ENCODE measurements around the gene HEMGN. TPM values are rescaled to one million over a fixed set of nuclear protein-coding genes. Genes with fewer than 3 reads are reported as not detected.

Gene HEMGN
- total RNA-seq, 1 donor from 2014 or later: not detected

DNA sequence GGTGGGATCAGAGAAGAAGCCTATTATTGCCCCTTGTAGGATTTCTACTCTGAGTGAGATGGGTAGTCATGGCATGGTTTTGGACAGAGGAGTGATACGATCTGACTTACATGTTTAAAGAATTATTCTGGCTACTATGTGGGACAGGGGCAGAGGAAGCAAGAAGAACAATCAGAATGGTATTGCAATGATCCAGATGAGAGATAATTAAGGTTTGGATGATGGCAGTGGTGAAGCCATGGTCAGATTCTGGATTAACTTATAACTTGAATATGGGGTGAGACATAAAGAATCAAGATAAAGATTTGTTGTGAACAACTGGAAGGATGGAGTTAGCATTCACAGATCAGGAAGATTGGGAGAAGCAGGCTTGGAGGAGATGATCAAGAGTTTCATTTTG, 3.4 kb upstream of the HEMGN start:
- Mint-ChIP-seq H3K27me3 (ENCODE audit: low read depth) (peaks cover 52% of the 10 kb centered on the region), H3K4me3 (ENCODE audit: unreplicated experiment) (no peak overlapping the region), H3K4me1 (ENCODE audit: low read depth) (no peaks in the 10 kb centered on the region), H3K9me3 (ENCODE audit: low read depth) (no peaks in the 10 kb centered on the region), H3K36me3 (ENCODE audit: low read depth) (peaks cover 1% of the 10 kb centered on the region), H3K27ac (ENCODE audit: unreplicated experiment) (no peak overlapping the region)
- DNase-seq (ENCODE audit: low spot score): no peak
- TF ChIP-seq, protein P1, sequence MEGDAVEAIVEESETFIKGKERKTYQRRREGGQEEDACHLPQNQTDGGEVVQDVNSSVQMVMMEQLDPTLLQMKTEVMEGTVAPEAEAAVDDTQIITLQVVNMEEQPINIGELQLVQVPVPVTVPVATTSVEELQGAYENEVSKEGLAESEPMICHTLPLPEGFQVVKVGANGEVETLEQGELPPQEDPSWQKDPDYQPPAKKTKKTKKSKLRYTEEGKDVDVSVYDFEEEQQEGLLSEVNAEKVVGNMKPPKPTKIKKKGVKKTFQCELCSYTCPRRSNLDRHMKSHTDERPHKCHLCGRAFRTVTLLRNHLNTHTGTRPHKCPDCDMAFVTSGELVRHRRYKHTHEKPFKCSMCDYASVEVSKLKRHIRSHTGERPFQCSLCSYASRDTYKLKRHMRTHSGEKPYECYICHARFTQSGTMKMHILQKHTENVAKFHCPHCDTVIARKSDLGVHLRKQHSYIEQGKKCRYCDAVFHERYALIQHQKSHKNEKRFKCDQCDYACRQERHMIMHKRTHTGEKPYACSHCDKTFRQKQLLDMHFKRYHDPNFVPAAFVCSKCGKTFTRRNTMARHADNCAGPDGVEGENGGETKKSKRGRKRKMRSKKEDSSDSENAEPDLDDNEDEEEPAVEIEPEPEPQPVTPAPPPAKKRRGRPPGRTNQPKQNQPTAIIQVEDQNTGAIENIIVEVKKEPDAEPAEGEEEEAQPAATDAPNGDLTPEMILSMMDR (IDR thresholded peaks at IDR 0.05): no peak

DNA sequence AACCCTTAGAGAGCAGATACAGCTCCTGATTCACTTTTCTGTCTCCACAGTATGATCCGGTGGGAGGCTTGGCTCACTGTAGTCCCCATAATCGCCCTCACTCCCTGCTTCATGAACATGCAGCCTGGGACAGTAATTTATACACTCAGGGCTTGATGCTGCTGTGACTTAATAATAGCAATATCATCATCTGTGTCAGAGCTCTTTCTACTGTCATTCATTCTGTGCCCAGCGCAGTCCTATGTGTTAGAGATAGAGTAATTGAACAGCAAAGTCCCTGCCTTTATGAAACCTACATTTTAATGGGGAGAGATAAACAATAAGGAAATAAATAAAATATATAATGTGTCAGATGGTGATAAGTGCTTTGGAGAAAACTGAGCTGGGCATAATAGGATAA, 2.8 kb upstream of the HEMGN start:
- peaks cover 1% of the 10 kb centered on the region for H3K36me3 Mint-ChIP-seq (ENCODE audit: low read depth)
- no peak for DNase-seq (ENCODE audit: low spot score)
- no peaks in the 10 kb centered on the region for H3K4me1 Mint-ChIP-seq (ENCODE audit: low read depth)
- no peak overlapping the region for H3K27ac Mint-ChIP-seq (ENCODE audit: unreplicated experiment)
- TF ChIP-seq, protein P1 (IDR thresholded peaks at IDR 0.05): no peak
- peaks cover 52% of the 10 kb centered on the region for H3K27me3 Mint-ChIP-seq (ENCODE audit: low read depth)
- no peak overlapping the region for H3K4me3 Mint-ChIP-seq (ENCODE audit: unreplicated experiment)
- H3K9me3 Mint-ChIP-seq (ENCODE audit: low read depth): no peaks in the 10 kb centered on the region

DNA sequence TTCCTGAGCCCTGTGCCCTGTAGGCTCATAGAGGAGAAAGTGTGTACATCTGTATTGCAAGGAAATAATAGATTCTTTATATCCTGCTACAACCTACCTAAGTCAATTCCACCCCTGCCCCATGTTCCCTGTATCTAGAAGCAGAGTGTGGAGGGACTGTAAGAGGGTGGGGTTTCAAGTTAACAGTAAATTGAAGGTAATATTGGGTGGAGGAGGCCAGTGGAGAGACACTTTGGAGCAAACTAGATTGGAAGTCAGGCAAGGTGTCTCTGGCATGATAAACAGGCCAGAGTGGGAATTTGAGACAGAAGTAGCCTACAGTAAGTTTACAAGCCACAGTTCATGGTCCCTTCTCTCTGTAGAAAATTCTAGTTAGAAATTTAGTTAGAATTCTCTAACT, 2.3 kb upstream of the HEMGN start:
- TF ChIP-seq, protein P1 (IDR thresholded peaks at IDR 0.05): no peak
- Mint-ChIP-seq H3K4me1 (ENCODE audit: low read depth) (no peaks in the 10 kb centered on the region), H3K27me3 (ENCODE audit: low read depth) (peaks cover 54% of the 10 kb centered on the region), H3K36me3 (ENCODE audit: low read depth) (peaks cover 1% of the 10 kb centered on the region), H3K4me3 (ENCODE audit: unreplicated experiment) (no peak overlapping the region), H3K9me3 (ENCODE audit: low read depth) (no peaks in the 10 kb centered on the region), H3K27ac (ENCODE audit: unreplicated experiment) (no peak overlapping the region)
- DNase-seq (ENCODE audit: low spot score): no peak

DNA sequence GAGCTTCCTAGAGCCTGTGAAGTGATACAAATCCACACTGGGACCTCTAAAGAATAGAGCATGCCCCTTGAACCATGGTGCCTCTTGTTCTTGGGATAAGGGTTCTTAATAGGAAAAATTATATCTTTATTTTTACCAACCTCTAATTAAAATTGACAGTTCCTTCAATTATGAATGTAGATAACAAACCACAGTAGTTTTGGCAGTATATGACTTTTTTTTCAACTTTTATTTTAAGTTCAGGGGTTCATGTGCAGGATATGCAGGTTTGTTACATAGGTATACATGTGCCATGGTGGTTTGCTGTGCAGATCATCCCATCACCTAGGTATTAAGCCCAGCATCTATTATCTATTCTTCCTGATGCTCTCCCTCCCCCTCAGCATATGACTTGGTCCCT, 974 bp downstream of the HEMGN start:
- Mint-ChIP-seq H3K36me3 (ENCODE audit: low read depth) (peaks cover 1% of the 10 kb centered on the region), H3K4me1 (ENCODE audit: low read depth) (no peaks in the 10 kb centered on the region), H3K4me3 (ENCODE audit: unreplicated experiment) (no peak overlapping the region), H3K27me3 (ENCODE audit: low read depth) (peaks cover 70% of the 10 kb centered on the region), H3K9me3 (ENCODE audit: low read depth) (no peaks in the 10 kb centered on the region), H3K27ac (ENCODE audit: unreplicated experiment) (no peak overlapping the region)
- no peak for DNase-seq (ENCODE audit: low spot score)
- TF ChIP-seq, protein P1 (IDR thresholded peaks at IDR 0.05): no peak

DNA sequence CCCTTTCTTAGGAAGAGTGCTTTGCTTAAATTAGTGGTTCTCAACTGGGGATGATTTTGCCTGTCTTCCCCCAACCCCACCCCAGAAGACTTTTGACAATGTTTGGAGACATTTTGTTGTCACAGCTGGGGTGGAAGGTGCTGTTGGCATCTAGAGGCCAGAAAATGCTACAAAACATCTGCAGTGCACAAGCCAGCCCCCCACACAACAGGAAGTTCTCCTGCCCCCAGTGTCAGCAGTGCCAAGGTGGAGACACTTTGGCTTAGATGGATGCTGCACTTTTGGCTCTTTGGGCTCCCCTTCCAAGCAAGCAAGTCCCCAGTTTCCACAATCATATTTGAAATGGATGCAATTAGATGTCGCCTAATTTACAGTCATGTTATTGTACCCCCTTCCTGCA, 2.7 kb downstream of the HEMGN start:
- Mint-ChIP-seq H3K4me1 (ENCODE audit: low read depth) (no peaks in the 10 kb centered on the region), H3K9me3 (ENCODE audit: low read depth) (no peaks in the 10 kb centered on the region), H3K27me3 (ENCODE audit: low read depth) (peaks cover 71% of the 10 kb centered on the region), H3K36me3 (ENCODE audit: low read depth) (no peaks in the 10 kb centered on the region), H3K27ac (ENCODE audit: unreplicated experiment) (no peak overlapping the region), H3K4me3 (ENCODE audit: unreplicated experiment) (no peak overlapping the region)
- TF ChIP-seq, protein P1 (IDR thresholded peaks at IDR 0.05): no peak
- DNase-seq (ENCODE audit: low spot score): no peak
